Skeletal muscle tissue (tissue), 4 donors: ENCODE data around the gene SH3BP4. TPM values are rescaled to one million over a fixed set of nuclear protein-coding genes. Genes with fewer than 3 reads are reported as not detected.

Experiments
- H3K27ac ChIP-seq: one replicate; pipeline ENCODE4 v1.7.0; 2013; ENCODE audit warnings: mild to moderate bottlenecking, low read depth, low read length, inconsistent platforms
- H3K27me3 ChIP-seq, 3 donors: one replicate each; pipeline ENCODE4 v1.7.0; 2013; ENCODE audit warnings: low read length in 3 of 3; ENCODE audit not compliant: control insufficient read depth in 3 of 3, insufficient read depth in 3 of 3
- H3K36me3 ChIP-seq, 3 donors: one replicate each; pipeline ENCODE4 v1.7.0; 2013; ENCODE audit warnings: low read length in 3 of 3; ENCODE audit not compliant: control insufficient read depth in 3 of 3, insufficient read depth in 3 of 3
- H3K4me1 ChIP-seq, 3 donors: one replicate each; pipeline ENCODE4 v1.7.0; 2013; ENCODE audit warnings: low read length in 3 of 3, mild to moderate bottlenecking in 3 of 3; ENCODE audit not compliant: control insufficient read depth in 3 of 3, insufficient read depth in 3 of 3
- H3K4me3 ChIP-seq, 3 donors: one replicate each; pipeline ENCODE4 v1.7.0; 2013; ENCODE audit warnings: low read length in 3 of 3
- H3K9ac ChIP-seq, 3 donors: one replicate each; pipeline ENCODE4 v1.7.0; 2013; ENCODE audit warnings: low read length in 3 of 3, mild to moderate bottlenecking in 3 of 3, moderate library complexity in 2 of 3, low read depth in 1 of 3
- H3K9me3 ChIP-seq, 3 donors: one replicate each; pipeline ENCODE4 v1.7.0; 2013; ENCODE audit warnings: low read length in 3 of 3; ENCODE audit not compliant: control insufficient read depth in 3 of 3
- total RNA-seq: library from RNA; depleted of rRNA; stranded (reverse); fragments of >200 nt; gene quantifications from one replicate; pipeline ENCODE4 v1.2.3, GENCODE V29; 2014
- donor health status: Osteomylitis.

The SH3BP4 gene
- total RNA-seq, 1 donor from 2014 or later: 8.9 TPM

DNA sequence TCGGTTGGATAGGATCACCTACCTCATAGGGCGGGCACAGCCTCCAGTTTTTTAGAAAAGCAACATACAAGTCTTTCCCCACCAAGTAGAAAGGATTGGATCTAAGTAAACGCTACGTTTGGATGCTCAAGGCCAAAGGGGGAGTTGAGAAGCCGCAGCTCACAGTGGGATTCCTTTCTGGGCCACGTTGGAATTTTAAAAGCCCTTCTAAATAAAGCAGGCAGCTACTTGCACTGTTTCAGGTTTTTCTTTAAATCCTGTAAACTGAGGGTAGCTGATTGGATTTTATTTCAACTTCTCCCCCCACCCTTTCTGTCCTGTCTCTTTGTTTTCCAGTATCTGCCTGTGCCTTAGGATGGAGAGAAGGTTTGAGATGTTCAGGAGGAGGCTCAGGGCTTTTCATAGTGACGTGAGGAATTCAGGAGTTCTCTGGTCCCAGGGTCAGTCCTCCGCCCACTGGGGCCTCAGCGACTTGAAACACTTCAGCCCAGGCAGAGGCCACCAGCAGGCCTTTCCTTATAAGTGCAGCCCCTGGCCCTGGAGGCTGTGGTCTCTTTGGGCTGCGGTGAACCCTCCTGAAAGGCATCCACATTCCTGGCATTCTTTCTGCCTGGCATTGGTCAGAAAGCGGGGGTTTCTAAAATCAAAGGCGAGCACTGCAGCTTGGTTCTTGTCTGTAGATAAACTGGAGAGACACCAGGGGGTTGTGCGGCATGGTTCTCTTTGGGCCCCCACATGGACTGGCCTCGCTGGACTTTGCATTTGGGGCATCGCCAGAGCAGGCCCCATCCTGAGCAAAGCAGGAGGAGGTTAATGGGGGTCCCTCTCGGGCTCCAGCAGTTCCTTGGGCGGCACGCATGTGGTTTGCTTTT is 44.5 kb downstream of the SH3BP4 start:
- peaks cover 7 to 14% (median 13%) of the 10 kb centered on the region in 3 donors for H3K4me1 ChIP-seq
- no peak overlapping the region for H3K9ac ChIP-seq
- no peak overlapping the region for H3K4me3 ChIP-seq
- H3K9me3 ChIP-seq: no peaks in the 10 kb centered on the region
- H3K27ac ChIP-seq: no peak overlapping the region
- no peaks in the 10 kb centered on the region for H3K27me3 ChIP-seq
- H3K36me3 ChIP-seq: peaks cover 0 to 10% (median 0%) of the 10 kb centered on the region in 3 donors

DNA sequence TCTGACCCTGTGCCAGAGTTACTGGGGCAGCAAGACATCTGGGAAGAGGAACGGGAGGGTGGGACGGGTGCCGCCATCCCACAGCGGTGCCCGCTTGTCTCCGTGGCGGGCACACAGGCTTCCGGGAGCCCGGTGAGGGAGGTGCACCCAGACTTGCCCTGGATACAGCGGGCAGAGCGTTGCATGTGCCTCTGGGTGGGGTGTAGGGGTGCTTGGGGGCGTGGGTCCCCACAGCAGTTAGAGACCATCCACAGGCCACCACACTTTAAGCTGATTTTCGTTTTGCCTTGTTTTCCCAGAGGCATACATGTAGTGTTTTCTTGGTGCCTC is 45.1 kb downstream of the SH3BP4 start:
- no peaks in the 10 kb centered on the region for H3K9me3 ChIP-seq
- H3K36me3 ChIP-seq: peaks cover 0 to 9% (median 0%) of the 10 kb centered on the region in 3 donors
- peaks cover 7 to 10% (median 7%) of the 10 kb centered on the region in 3 donors for H3K4me1 ChIP-seq
- H3K27me3 ChIP-seq: no peaks in the 10 kb centered on the region
- H3K4me3 ChIP-seq: no peak overlapping the region
- no peak overlapping the region for H3K9ac ChIP-seq
- H3K27ac ChIP-seq: no peak overlapping the region

DNA sequence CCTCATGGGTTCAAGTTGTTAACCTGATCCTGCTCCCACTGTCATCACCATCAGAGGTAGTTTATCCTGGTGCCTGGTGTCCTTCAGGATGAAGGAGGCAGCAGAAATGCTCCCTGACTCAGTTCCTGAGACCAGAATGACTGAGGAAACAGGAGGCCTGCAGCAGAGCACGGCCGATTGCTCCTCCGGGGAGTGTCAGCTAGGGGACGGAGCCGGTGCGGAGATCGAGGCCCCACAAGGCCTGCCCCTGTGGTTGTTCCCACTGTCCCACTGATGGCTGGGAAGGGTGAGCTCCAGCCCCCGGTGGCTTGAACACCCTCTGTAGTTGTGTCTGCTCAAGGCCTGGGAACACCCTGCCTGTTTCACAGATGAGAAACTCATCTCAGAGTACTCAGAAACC is 45.6 kb downstream of the SH3BP4 start:
- H3K9ac ChIP-seq: no peak overlapping the region
- H3K27me3 ChIP-seq: no peaks in the 10 kb centered on the region
- H3K27ac ChIP-seq: no peak overlapping the region
- H3K36me3 ChIP-seq: peaks cover 0 to 9% (median 0%) of the 10 kb centered on the region in 3 donors
- no peak overlapping the region for H3K4me3 ChIP-seq
- H3K9me3 ChIP-seq: no peaks in the 10 kb centered on the region
- H3K4me1 ChIP-seq: peaks cover 4 to 9% (median 5%) of the 10 kb centered on the region in 3 donors

DNA sequence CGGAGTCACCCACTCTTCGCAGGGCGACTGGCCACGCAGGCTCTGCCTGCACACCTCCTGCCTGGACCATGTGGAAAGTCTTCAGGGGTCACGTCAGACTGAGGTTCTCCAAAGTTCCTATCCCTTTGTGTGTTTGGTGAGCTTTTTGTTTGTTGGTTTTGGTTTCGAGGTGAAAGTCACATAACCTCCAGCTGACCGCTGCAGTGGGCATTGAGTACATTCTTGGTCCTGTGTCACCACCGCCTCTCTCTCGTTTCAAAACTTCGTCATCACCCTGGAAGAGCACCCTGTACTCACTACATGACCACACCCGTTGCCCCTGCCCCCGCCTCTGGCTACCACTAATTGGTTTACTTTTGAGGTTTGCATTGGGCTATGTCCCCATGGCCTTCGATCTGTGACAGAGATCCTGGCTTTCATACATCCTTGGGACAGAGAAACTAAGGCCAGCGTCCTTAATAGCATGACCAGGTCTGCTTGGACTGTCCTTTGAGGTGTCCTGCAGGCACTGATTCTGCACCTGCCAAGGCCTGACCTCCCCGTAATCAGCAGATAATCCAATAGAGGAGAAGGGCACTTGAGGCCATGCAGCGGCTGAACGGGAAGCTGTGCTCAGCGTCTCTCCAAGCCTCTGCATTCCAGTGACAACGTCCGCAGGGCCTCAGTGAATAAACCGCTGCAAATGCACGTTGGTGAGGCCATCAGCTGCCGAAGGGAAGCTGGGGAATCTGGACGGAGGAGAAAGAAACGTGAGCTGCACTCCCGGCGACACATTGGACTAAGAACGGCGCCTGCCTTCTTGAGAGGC is 46.8 kb downstream of the SH3BP4 start:
- peaks cover 6 to 17% (median 12%) of the 10 kb centered on the region in 3 donors for H3K4me1 ChIP-seq
- no peaks in the 10 kb centered on the region for H3K9me3 ChIP-seq
- no peak overlapping the region for H3K4me3 ChIP-seq
- peaks cover 0 to 9% (median 0%) of the 10 kb centered on the region in 3 donors for H3K36me3 ChIP-seq
- H3K9ac ChIP-seq: no peak overlapping the region
- no peaks in the 10 kb centered on the region for H3K27me3 ChIP-seq
- H3K27ac ChIP-seq: no peak overlapping the region

DNA sequence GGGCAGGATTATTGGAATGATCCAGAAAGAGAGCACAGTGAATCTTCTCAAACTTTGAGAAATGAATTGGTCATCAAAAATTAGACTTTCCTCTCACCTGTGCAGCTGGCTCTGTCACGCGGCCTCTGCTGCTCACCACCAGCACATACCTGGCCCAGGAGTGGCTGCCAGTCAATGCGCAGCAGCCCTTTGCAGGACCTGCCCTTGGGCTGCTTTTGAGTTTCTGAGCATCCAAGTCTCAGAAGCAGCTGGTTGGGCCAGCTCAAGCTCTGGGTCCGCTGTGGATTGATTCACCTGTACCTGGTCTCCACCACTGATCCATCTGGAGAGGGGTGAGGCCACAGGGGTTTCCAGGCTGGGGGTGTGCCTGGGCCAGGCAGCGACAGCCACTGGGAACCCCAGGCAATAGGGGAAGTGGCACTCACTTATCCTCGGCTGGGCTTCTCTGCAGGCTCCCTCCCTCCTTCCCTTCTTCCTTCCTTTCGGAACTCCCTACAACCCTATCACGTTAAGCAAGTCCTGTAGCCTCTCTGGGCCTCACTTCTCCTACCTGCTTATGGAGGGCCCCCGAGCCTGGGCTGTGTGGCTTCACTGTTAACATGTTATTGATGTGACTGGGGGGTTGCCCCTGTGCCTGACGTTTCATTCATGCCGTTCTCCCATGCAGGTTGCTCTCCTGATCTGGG is 48.1 kb downstream of the SH3BP4 start:
- Histone ChIP-seq H3K9ac (no peak overlapping the region), H3K27ac (no peak overlapping the region), H3K36me3 (peaks cover 0 to 9% (median 0%) of the 10 kb centered on the region in 3 donors), H3K27me3 (no peaks in the 10 kb centered on the region), H3K4me1 (peaks cover 6 to 21% (median 13%) of the 10 kb centered on the region in 3 donors), H3K9me3 (no peaks in the 10 kb centered on the region), H3K4me3 (no peak overlapping the region)

DNA sequence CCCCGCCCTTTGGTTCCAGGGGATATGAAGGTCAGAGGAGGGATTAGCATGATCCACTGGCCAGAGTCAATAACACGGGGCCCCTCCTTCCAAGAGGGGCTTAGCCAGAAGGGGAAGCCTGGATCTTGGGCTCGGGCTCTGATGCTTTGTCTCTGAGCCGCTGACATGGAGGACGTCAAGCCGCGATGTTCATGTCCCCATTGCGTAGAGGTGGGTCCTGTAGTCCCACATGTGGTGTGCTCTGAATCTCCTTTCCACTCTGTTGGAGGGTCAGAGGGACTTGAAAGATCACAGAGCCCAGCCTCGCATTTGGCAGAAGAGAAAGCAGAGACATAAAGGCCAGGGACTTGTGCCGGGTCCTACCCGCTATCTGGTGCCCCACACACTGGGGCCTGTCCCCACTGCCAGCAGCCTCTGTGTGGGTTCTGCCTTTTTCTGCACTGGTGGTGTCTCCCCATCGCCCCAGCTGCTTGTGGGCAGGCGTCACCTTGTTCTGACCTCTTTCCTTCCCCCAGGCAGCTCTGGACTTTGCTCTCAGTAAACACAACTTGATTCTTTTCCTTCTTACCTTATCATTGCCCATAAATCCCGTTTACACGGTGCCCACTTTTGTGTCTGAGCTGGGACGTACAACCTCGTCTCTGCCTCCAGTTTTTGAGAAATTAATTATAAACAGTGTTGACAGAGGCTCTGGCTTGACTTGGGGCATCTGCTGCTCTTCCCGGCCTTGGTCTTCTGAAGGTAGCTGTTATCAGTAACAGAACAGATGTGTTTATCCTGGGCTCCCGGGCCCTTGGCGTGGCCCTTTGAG is 48.8 kb downstream of the SH3BP4 start:
- H3K4me1 ChIP-seq: peaks cover 13 to 28% (median 17%) of the 10 kb centered on the region in 3 donors
- H3K4me3 ChIP-seq: no peak overlapping the region
- no peak overlapping the region for H3K27ac ChIP-seq
- no peaks in the 10 kb centered on the region for H3K9me3 ChIP-seq
- H3K27me3 ChIP-seq: no peaks in the 10 kb centered on the region
- H3K9ac ChIP-seq: no peak overlapping the region
- peaks cover 0 to 4% (median 0%) of the 10 kb centered on the region in 3 donors for H3K36me3 ChIP-seq

DNA sequence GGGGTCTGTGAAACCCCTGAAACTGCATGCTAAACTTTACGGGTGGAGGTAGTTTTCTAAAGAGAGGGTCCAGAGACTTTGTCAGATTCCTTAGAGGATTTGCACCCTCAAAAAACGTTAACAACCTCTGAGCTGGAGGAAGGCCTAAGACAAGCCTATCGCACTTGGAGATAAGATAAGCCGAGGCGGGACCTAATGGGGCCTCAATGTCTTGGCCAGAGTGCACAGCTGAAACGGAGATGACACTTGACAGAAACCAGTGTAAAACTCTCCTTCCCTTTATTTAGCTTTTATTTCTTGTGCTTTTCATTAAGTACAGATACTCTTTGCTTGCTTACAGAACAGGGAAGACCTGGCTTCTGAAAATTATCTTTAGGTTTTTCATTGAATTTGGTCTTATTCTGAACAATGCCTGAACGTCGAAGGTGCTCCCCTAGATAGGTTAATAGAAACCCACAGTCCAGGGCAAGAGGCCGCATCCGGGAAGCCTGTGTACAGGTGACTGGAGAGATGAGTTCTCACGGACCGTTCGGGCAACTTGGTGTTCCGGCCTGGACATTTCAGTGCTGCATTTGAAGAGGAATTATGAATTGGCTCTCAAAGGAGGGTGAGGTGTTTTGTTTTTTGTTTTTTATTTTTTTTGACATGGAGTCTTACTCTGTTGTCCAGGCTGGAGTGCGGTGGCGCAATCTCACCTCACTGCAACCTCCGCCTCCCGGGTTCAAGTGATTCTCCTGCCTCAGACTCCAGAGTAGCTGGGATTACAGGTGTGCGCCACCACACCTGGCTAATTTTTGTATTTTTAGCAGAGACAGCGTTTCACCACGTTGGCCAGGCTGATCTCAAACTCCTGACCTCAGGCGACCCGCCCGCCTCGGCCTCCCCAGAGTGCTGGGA is 49.7 kb downstream of the SH3BP4 start:
- no peak overlapping the region for H3K4me3 ChIP-seq
- H3K36me3 ChIP-seq: peaks cover 0 to 3% (median 0%) of the 10 kb centered on the region in 3 donors
- peaks cover 20 to 37% (median 25%) of the 10 kb centered on the region in 3 donors for H3K4me1 ChIP-seq
- no peak overlapping the region for H3K9ac ChIP-seq
- no peaks in the 10 kb centered on the region for H3K9me3 ChIP-seq
- no peaks in the 10 kb centered on the region for H3K27me3 ChIP-seq
- no peak overlapping the region for H3K27ac ChIP-seq

DNA sequence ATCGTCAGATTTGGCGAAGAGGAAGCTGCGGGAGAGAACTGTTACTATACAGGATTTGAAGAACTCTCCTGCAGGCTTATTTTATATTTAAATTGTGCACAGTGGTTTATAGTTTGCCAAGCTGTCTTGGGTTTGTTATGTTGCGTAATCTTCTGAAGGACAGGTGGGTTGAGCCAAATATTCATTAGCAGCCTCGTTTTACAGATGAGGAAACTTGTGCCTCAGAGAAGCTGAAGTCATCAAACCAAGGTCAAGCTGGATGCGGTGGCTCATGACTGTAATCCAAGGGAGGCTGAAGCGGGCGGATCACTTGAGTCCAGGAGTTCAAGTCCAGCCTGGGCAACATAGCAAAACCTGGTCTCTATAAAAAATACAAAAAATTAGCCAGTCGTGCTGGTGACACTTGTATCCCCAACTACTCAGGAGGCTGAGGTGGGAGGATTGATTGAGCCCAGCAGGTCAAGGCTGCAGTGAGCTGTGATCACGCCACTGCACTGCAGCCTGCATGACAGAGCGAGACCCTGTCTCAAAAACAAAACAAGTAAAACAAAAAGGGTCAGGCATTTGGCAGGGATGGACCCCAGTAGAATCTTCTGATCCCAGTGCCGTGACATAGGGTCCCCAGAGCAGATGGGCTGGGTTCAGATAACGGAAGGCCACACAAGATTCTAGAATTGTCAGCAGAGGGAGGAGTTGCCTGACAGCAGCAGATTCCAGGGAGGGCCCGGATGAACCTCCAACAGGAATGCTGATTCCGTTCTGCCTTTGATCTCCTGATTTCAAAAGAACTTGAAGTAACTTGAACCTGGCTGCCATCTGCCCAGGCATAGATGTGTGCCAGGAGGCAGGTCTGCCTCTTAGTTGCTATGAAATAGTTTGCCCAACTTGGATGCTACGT is 50.6 kb downstream of the SH3BP4 start:
- Histone ChIP-seq H3K9ac (no peak overlapping the region), H3K4me1 (peaks cover 23 to 46% (median 27%) of the 10 kb centered on the region in 3 donors), H3K4me3 (peak overlapping the region in 1 of 3 donors; percentile 6), H3K36me3 (peaks cover 0 to 2% (median 0%) of the 10 kb centered on the region in 3 donors), H3K27me3 (no peaks in the 10 kb centered on the region), H3K9me3 (no peaks in the 10 kb centered on the region), H3K27ac (no peak overlapping the region)
